ENCODE data around the gene ETFB.
A peak's percentile ranks its signal among the peaks of the same experiment; 100 is the strongest.
"Not testable (repeated sequence)": the region's sequence is repeated elsewhere in the genome, so short reads cannot be mapped to it uniquely, and the experiment has no call there.

ETFB gene

GRCh38 chr19:51398096-51398704 lies 32.0 kb upstream of the ETFB start:
- peak; percentile 16 for FAIRE-seq
- TF ChIP-seq CTCF (IDR thresholded peaks at IDR 0.05; ENCODE audit: insufficient read depth, missing control alignments), result peak; percentile 63
- DNase-seq (ENCODE audit: insufficient read length, low spot score), result peak; percentile 49

- FAIRE-seq, result not testable (repeated sequence)
Observed at GRCh38 chr19:51397453-51397852, 31.3 kb upstream of the ETFB start.

GRCh38 chr19:51396175-51396574 lies 30.0 kb upstream of the ETFB start:
- no peak for TF ChIP-seq CTCF (IDR thresholded peaks at IDR 0.05; ENCODE audit: insufficient read depth, missing control alignments)
- DNase-seq (ENCODE audit: insufficient read length, low spot score), result no peak

More at GRCh38 chr19:51397453-51397852, 31.3 kb upstream of the ETFB start:
- not testable (repeated sequence) for DNase-seq (ENCODE audit: insufficient read length, low spot score)

GRCh38 chr19:51394050-51394836 lies 28.1 kb upstream of the ETFB start:
- no peak for FAIRE-seq
- DNase-seq (ENCODE audit: insufficient read length, low spot score), result peak; percentile 80
- TF ChIP-seq CTCF (IDR thresholded peaks at IDR 0.05; ENCODE audit: insufficient read depth, missing control alignments), result peak; percentile 26

More at GRCh38 chr19:51396175-51396574, 30.0 kb upstream of the ETFB start:
- no peak for FAIRE-seq

GRCh38 chr19:51392701-51393100 lies 26.5 kb upstream of the ETFB start:
- FAIRE-seq (no peak), DNase-seq (ENCODE audit: insufficient read length, low spot score) (no peak)
- TF ChIP-seq CTCF (IDR thresholded peaks at IDR 0.05; ENCODE audit: insufficient read depth, missing control alignments), result no peak

GRCh38 chr19:51391073-51391611 lies 25.0 kb upstream of the ETFB start:
- DNase-seq (ENCODE audit: insufficient read length, low spot score) (no peak), FAIRE-seq (no peak)
- TF ChIP-seq CTCF (IDR thresholded peaks at IDR 0.05; ENCODE audit: insufficient read depth, missing control alignments), result no peak

GRCh38 chr19:51389143-51389542 lies 23.0 kb upstream of the ETFB start:
- TF ChIP-seq CTCF (IDR thresholded peaks at IDR 0.05; ENCODE audit: insufficient read depth, missing control alignments), result no peak
- DNase-seq (ENCODE audit: insufficient read length, low spot score) (no peak), FAIRE-seq (no peak)
